Activated naive CD8-positive, alpha-beta T cell treated with anti-CD3 and anti-CD28 coated beads, Interleukin-2, amount 10 ng/mL, durations not matched to agents 7 days and 5 days (primary cell): ENCODE measurements around the gene QPCT. TPM values are rescaled to one million over a fixed set of nuclear protein-coding genes. Genes with fewer than 3 reads are reported as not detected.
A peak's percentile ranks its signal among the peaks of the same experiment; 100 is the strongest.
"Not testable (repeated sequence)": the region's sequence is repeated elsewhere in the genome, so short reads cannot be mapped to it uniquely, and the experiment has no call there.

Source experiments
- ATAC-seq: fragments of 150-1000 bp; cut with Tn5 transposase; one replicate; pipeline ENCODE4 v1.10.0; 2021; ENCODE audit warnings: low read depth, moderate library complexity
- POLR2A ChIA-PET: fragments of 350-600 bp; sonication (Branson Sonifier 250); formaldehyde crosslinking; loops from one replicate; lab custom pipeline; 2021; ENCODE audit warnings: antibody characterized with exemption; lab: Charles Lee
- DNase-seq: peaks from one replicate; pipeline ENCODE4 v3.0.0; 2021
- H3K27ac Mint-ChIP-seq: one replicate; pipeline ENCODE4 v1.8.0; 2022; ENCODE audit warnings: mild to moderate bottlenecking, mixed read lengths
- H3K27me3 Mint-ChIP-seq: one replicate; pipeline ENCODE4 v1.8.0; 2022; ENCODE audit warnings: mild to moderate bottlenecking, moderate library complexity, mixed read lengths
- H3K36me3 Mint-ChIP-seq: one replicate; pipeline ENCODE4 v1.8.0; 2021; ENCODE audit warnings: mild to moderate bottlenecking, mixed read lengths
- H3K4me1 Mint-ChIP-seq: one replicate; pipeline ENCODE4 v1.8.0; 2021; ENCODE audit warnings: mixed read lengths
- H3K4me3 Mint-ChIP-seq: one replicate; pipeline ENCODE4 v1.8.0; 2022; ENCODE audit warnings: mild to moderate bottlenecking, moderate library complexity, mixed read lengths
- H3K9me3 Mint-ChIP-seq: one replicate; pipeline ENCODE4 v1.8.0; 2021; ENCODE audit warnings: mixed read lengths
- total RNA-seq, 2 experiments: library from RNA; stranded (reverse); gene quantifications; one replicate each; pipeline ENCODE4 v1.2.3, GENCODE V29; 2021

The QPCT gene
- total RNA-seq, 2 experiments from 2014 or later, result 0.50 to 1.1 TPM

DNA sequence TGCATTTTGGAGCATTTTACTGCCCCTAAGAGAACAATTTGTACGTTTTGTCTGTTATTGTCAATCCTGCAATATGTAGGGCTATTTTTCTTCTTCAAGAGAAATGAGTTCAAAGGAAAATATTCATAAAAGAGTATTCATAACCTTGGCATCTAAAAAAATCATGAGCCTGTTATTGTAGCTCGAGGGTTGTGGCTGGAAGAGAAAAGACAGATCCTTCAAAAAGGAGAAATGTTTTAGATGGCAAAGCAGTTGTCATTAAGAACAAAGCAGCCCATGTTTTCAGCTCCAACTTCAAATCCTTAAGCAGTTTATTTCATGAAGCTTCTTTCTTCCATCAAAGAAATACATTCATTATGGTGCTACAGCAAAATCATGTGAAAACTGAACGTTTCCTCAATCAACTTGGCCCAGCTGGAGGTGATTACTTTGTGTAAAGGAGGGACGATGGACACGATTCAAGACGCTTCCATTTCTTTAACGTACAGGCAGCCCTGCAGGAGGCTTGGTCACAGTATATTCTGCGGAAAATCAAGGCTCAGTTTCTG, 31.4 kb downstream of the QPCT start:
- Mint-ChIP-seq H3K36me3 (peaks cover 2% of the 10 kb centered on the region), H3K4me1 (peaks cover 22% of the 10 kb centered on the region), H3K9me3 (no peaks in the 10 kb centered on the region), H3K27ac (no peak overlapping the region), H3K27me3 (peaks cover 67% of the 10 kb centered on the region), H3K4me3 (peak overlapping the region; percentile 39)
- no peak for ATAC-seq
- DNase-seq, result no peak
- POLR2A ChIA-PET, result interaction anchor here (1.2 kb wide), 1 partner anchor 15 kb away, joined by 4 read pairs; no protein-coding TSS in a partner anchor

DNA sequence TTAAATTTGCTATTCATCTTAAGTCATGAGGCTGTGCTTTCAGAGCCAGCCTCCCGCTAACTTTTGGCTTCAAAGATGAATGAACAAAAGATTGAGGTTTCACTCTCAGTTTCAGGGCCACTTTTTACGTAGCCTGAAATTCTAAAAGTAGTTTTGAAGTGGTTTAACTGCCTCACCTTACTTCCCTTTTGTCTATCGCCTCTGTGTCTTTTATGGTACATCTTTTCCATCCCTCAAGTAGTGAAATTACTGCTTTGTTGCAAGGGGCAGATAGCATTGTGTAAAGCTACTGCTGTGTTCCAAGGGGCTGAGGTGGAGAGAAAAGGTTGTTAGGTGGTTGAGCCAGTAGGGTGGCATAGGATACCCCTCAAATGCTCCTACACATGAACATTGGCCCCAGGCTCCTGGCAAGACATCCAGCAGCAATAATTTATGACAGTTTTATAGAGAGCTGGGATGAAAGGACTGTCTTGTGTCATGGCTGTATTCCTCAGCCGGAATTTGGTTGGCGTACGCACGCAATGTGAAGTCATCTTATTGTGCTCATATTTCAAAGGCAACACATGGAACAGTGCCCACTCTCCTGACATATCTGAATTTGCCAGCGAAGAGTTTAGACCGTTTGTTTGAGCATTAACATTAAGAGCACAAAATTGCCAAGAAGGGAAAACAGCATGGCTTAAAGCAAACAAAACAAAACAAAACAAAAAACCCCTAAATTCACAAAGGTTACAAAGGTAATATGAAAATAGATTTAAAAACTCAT, 32.2 kb downstream of the QPCT start:
- ATAC-seq (peak; percentile 86), DNase-seq (no peak)
- Mint-ChIP-seq H3K27ac (peak overlapping the region; percentile 10), H3K27me3 (peaks cover 62% of the 10 kb centered on the region), H3K4me1 (peaks cover 22% of the 10 kb centered on the region), H3K9me3 (no peaks in the 10 kb centered on the region), H3K4me3 (peak overlapping the region; percentile 39), H3K36me3 (peaks cover 2% of the 10 kb centered on the region)
- POLR2A ChIA-PET, result interaction anchor here (0.9 to 1.2 kb wide), 3 partner anchors 9 to 52 kb away, joined by 3 to 4 read pairs (median 3); partner anchors contain the start of gene PRKD3

DNA sequence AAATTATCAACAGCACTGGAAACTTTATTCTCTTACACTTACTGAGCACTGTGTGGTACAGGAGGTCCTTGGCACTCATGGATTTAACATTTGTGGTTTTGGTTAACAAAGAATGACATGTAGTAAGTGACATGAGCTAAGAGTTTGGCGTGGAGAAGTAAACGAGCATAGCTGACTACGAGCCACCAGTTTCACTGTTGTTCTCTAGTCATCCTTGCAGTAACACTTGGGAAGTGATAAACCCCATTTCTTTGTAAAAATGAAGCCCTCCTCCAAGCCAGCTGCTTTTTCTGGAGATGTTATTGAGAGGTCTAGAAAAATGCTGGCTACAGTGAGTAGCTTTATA, 32.7 kb downstream of the QPCT start:
- Mint-ChIP-seq H3K36me3 (peaks cover 2% of the 10 kb centered on the region), H3K4me3 (peak overlapping the region; percentile 39), H3K9me3 (no peaks in the 10 kb centered on the region), H3K4me1 (peaks cover 22% of the 10 kb centered on the region), H3K27me3 (peaks cover 57% of the 10 kb centered on the region), H3K27ac (no peak overlapping the region)
- DNase-seq (no peak), ATAC-seq (peak; percentile 55)
- POLR2A ChIA-PET, result interaction anchor here (0.9 to 1.2 kb wide), 3 partner anchors 10 to 52 kb away, joined by 3 read pairs; partner anchors contain the start of gene PRKD3

DNA sequence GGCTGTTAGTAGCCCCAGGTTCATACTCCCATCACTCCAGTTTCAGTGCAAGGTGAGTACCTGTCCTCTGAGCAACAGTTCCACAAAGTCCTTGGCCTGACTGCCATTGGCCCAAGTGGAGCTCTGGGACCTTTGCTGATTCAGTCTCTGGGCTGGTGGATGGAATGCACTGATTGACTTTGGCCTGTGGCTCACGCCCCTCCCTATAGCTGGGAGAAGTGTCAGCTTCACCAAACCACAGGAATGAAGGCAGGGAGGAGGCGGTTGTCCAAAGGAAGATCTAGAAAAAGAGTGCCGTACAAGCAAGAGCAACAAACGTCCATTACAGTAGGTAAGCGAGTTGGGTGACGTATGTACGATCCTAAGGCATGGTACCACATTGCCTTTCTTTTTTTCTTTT, 34.0 kb downstream of the QPCT start:
- Mint-ChIP-seq H3K27ac (no peak overlapping the region), H3K4me3 (no peak overlapping the region), H3K9me3 (no peaks in the 10 kb centered on the region), H3K4me1 (peaks cover 22% of the 10 kb centered on the region), H3K36me3 (peaks cover 2% of the 10 kb centered on the region), H3K27me3 (peaks cover 48% of the 10 kb centered on the region)
- DNase-seq, result no peak
- no peak for ATAC-seq
- POLR2A ChIA-PET, result no interaction called here

DNA sequence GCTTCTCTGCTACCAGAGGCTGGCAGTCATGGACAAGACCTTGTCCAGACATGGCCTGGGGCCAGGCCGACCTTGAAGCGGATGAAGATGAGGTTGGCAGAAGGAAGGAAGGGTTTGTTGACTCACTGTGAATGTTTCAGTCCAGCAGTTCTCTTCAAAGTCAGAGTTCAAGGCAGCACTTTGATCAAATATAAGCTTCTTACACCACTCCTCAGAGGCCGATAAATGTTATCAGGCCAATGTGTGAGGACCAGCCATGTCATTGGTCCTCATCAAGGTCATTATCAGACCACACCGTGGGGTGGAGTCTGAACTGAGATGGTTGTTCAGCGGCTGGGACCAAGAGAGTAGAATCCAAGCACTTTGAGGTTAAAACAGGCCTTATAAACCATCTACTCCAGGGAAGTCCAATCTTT, 35.5 kb downstream of the QPCT start:
- Mint-ChIP-seq H3K4me3 (no peak overlapping the region), H3K9me3 (no peaks in the 10 kb centered on the region), H3K27me3 (peaks cover 37% of the 10 kb centered on the region), H3K4me1 (peaks cover 22% of the 10 kb centered on the region), H3K27ac (no peak overlapping the region), H3K36me3 (peaks cover 2% of the 10 kb centered on the region)
- no peak for DNase-seq
- ATAC-seq, result no peak
- POLR2A ChIA-PET, result interaction anchor here (0.6 kb wide), 1 partner anchor 291 kb away, joined by 3 read pairs; no protein-coding TSS in a partner anchor

DNA sequence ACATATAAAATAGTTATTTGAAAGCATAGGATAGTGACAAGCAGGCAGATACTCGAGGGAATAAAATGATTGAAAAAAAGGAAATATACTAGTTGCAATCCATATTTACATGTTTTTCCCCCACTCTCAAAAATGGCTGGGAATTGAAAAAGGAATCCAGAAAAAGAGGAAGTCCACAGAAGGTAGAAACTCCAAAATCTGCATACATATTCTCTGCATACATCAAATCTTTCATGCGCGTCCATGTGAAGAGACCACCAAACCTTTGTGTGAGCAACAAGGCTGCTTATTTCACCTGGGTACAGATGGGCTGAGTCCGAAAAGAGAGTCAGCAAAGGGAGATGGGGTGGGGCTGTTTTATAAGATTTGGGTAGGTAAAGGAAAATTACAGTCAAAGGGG, 36.4 kb downstream of the QPCT start:
- H3K36me3 Mint-ChIP-seq, H3K4me3 Mint-ChIP-seq, POLR2A ChIA-PET, H3K9me3 Mint-ChIP-seq, DNase-seq, ATAC-seq, H3K27ac Mint-ChIP-seq: not testable (repeated sequence)
- peaks cover 19% of the 10 kb centered on the region for H3K4me1 Mint-ChIP-seq
- H3K27me3 Mint-ChIP-seq, result peaks cover 30% of the 10 kb centered on the region

DNA sequence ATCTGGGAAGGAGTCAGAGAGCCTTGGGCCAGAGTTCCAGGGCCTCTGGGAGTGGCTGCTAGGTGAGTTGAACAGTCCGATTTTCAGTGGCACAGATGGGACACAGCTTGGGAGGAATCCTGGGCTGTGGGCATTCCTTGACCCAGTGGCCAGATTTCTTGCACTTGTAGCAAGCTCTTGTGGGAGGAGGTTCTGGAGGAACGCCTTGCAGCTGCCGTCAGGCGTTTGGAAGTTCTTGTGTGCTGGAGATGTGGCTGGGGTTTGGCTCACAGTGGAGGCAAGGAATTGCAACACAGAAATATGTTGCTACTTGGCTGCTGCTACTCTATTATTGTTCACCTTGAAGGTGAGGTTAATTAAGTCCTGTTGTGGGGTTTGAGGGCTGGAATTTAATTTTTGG, 39.8 kb downstream of the QPCT start:
- POLR2A ChIA-PET, H3K27ac Mint-ChIP-seq, ATAC-seq, H3K4me3 Mint-ChIP-seq, H3K4me1 Mint-ChIP-seq, H3K27me3 Mint-ChIP-seq, H3K9me3 Mint-ChIP-seq, H3K36me3 Mint-ChIP-seq, DNase-seq: not testable (repeated sequence)

DNA sequence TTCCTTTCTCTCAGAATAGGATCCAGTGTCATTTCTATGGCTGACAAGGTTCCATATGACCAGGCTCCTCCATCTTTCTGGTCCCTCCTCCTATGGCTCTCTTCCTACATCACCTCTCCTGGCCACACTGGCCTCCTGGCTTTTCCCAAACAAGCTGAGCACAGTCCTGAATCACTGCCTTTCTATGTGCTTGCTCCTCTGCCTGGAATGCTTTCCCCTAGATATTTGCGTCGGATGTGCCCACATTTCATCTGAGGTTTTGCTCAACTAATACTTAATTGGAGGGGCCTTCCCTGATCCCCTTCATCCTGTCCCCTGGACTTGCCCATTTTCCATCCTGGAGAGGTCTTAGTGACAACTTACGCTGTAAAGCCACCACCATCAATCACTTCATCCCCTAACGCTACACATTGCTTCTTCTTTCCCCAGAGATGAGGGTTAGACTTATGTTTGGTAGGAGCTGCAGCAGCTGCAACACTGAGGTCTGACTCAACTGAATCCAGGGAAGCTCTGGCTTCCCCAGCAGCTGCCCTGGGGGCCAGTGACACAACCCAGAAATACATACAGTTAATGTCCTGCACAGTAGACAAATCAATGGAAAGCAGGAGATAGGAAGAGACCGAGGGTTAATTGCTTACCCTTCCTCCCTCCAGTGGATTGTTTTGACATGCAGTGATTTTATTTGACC, 42.9 kb downstream of the QPCT start:
- no peaks in the 10 kb centered on the region for H3K36me3 Mint-ChIP-seq
- ATAC-seq, result no peak
- H3K4me1 Mint-ChIP-seq, result peaks cover 18% of the 10 kb centered on the region
- no peaks in the 10 kb centered on the region for H3K9me3 Mint-ChIP-seq
- no peak overlapping the region for H3K4me3 Mint-ChIP-seq
- POLR2A ChIA-PET, result no interaction called here
- H3K27ac Mint-ChIP-seq, result no peak overlapping the region
- no peak for DNase-seq
- H3K27me3 Mint-ChIP-seq, result no peaks in the 10 kb centered on the region

DNA sequence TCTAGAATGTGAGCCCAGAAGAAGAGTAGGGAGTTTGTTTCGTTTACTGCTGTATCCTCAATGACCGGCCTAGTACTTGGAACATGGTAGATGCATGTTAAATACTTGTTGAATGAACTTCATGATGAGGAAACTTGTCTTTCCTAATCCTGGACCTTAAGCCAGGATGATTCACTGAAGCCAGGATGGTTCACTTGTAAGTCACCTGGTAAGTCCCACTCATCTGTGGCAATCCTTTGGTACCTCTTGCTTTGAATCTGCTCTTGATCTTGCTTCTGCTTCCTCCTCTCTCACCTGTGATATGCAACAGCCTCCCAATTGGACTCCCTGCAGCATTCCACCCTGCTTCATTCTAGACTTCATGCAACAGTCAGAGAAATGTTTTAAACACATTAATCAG, 43.6 kb downstream of the QPCT start:
- Mint-ChIP-seq H3K27me3 (no peaks in the 10 kb centered on the region), H3K36me3 (no peaks in the 10 kb centered on the region), H3K27ac (no peak overlapping the region), H3K9me3 (no peaks in the 10 kb centered on the region), H3K4me1 (peaks cover 18% of the 10 kb centered on the region), H3K4me3 (no peak overlapping the region)
- POLR2A ChIA-PET, result no interaction called here
- no peak for DNase-seq
- no peak for ATAC-seq

DNA sequence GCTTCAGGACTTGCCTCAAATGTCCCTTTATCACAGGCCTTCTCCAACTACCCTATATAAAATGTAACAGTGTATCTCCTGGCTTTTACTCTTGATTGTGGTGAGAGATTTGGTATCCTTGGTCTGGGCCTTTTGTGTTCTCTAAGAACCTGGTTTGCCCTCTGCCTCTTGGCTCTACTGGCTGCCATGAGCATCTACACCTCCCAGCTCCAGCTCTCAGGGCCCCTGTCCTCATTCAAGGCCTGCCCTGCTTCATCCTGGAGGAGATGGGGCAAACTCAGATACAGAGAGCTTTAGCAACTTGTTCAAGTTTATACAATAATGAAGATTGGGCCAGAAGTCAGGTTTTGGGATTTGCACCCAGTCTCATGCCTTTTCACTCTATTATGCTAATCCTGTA, 45.0 kb downstream of the QPCT start:
- ATAC-seq, result no peak
- Mint-ChIP-seq H3K4me3 (no peak overlapping the region), H3K36me3 (no peaks in the 10 kb centered on the region)

DNA sequence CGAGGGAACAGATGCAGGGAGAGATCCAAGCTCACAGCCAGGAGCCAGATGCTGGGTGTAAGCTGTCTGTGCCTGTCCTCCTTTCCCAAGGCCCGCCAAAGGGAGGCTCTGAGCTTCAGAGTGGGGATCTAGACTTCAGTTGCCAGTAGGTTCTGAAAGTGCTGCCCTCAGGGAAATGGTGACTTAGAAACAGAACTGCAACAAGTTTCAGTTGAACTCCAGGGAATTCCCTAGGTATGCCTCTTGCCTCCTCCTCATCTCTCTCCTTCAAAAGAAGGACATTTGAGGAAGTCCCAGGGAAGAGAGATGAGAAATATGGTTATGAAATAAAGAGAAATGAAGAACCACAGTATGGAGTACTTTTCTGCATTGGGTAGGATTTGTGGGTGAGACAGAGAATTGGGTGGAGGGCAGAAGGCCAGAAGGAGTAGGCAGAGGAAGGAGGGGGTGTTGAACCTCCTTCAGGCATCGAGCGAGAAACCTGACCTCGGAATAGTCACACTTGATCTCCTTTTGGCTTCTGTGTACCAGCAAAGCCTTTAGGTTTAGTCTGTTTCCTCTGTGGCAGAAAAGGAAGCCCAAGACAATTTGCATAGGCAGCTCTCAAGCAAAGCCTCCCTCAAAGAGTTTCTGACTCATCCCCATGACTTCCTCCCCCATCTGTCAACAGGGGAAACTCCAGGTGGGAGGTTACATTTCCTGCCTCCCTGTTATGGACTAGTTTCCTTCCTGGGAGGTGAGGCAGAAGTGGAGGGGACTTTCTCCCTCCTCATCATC, 45.7 kb downstream of the QPCT start:
- Mint-ChIP-seq H3K4me1 (peaks cover 18% of the 10 kb centered on the region), H3K36me3 (no peaks in the 10 kb centered on the region), H3K27ac (peak overlapping the region; percentile 62), H3K4me3 (peak overlapping the region; percentile 50), H3K9me3 (no peaks in the 10 kb centered on the region), H3K27me3 (no peaks in the 10 kb centered on the region)
- DNase-seq, result no peak
- peak; percentile 98 for ATAC-seq
- POLR2A ChIA-PET, result interaction anchor here (0.6 to 1.2 kb wide), 3 partner anchors 13 to 89 kb away, joined by 3 to 4 read pairs (median 3); no protein-coding TSS in a partner anchor

More for the DNA sequence above, 45.0 kb downstream of the QPCT start:
- Mint-ChIP-seq H3K27me3 (no peaks in the 10 kb centered on the region), H3K9me3 (no peaks in the 10 kb centered on the region), H3K27ac (no peak overlapping the region), H3K4me1 (peaks cover 18% of the 10 kb centered on the region)
- POLR2A ChIA-PET, result no interaction called here
- DNase-seq, result no peak

DNA sequence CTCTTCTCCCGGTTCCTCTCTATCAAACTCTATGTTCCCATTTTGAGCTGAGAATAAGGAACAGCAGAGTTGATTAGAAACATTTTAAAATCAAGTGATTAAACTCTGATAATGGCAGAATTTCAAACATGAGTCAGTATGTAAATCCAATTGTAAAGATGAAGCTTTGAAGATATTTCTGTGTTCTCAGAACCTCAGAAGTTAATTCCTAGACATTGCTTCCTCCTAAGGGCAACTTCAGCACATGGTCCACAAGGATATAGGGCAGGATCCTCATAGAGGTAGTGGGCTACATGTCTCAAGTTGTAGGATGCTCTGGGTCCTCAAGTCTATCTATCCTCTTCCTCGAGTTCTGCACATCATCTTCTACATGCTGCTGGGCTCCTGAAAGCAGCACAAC, 46.3 kb downstream of the QPCT start:
- DNase-seq, result no peak
- Mint-ChIP-seq H3K4me3 (peak overlapping the region; percentile 9), H3K36me3 (no peaks in the 10 kb centered on the region), H3K27ac (peak overlapping the region; percentile 18), H3K9me3 (no peaks in the 10 kb centered on the region), H3K4me1 (peaks cover 18% of the 10 kb centered on the region), H3K27me3 (peaks cover under 1% of the 10 kb centered on the region)
- no peak for ATAC-seq
- POLR2A ChIA-PET, result interaction anchor here (0.6 to 1.2 kb wide), 2 partner anchors 15 to 90 kb away, joined by 3 to 4 read pairs; no protein-coding TSS in a partner anchor

DNA sequence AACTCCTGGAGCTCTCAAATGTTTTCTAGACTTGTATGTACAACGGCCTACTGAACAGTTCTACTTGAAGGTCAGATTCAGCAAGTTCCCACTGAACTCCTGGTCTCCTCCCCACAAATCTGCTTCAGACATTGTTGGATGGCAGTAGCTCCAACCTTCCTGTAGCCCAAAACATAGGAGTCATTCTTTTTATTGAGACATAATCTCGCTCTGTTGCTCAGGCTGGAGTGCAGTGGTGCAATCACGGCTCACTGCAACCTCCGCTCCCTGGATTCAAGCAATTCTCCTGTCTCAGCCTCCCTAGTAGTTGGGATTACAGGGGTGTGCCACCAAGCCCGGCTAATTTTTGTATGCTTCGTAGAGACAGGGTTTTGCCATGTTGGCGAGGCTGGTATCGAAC, 47.3 kb downstream of the QPCT start:
- DNase-seq (no peak), ATAC-seq (no peak)
- Mint-ChIP-seq H3K36me3 (no peaks in the 10 kb centered on the region), H3K4me3 (no peak overlapping the region), H3K9me3 (no peaks in the 10 kb centered on the region), H3K4me1 (peaks cover 18% of the 10 kb centered on the region), H3K27ac (peak overlapping the region; percentile 44), H3K27me3 (peaks cover 4% of the 10 kb centered on the region)
- POLR2A ChIA-PET, result no interaction called here
